Endothelial cell of umbilical vein (primary cell): ENCODE results near the gene VSIG10L2. TPM values are rescaled to one million over a fixed set of nuclear protein-coding genes. Genes with fewer than 3 reads are reported as not detected.

Experiments used
- BruUV-seq: library from RNA; stranded (reverse); fragments of 400-500 nt; replicated peaks from 2 replicates; lab custom pipeline; 2021; lab: Mats Ljungman, UMichigan
- CTCF ChIA-PET: fragments of 300-600, 350-600 bp; sonication (Branson Sonifier 250); formaldehyde crosslinking; loops from one replicate; lab custom pipeline; 2021; ENCODE audit warnings: antibody characterized with exemption, inconsistent platforms; lab: Charles Lee
- POLR2A ChIA-PET: fragments of 300-600, 350-600 bp; sonication (Branson Sonifier 250); formaldehyde crosslinking; loops from one replicate; lab custom pipeline; 2021; ENCODE audit warnings: antibody characterized with exemption, inconsistent platforms; lab: Charles Lee
- DNase-seq: peaks from one replicate; pipeline ENCODE4 v3.0.0-alpha.2; 2011; ENCODE audit warnings: low read depth, low spot score
- FAIRE-seq: peaks from 2 replicates; lab custom pipeline; 2011; peaks lifted over from hg19 to GRCh38; lab: Jason Lieb, UNC
- H2AFZ ChIP-seq: 2 replicates; pipeline ENCODE4 v1.6.0; 2012; ENCODE audit warnings: low read depth, low read length, control low read depth, inconsistent platforms
- H3K27ac ChIP-seq: 2 replicates; pipeline ENCODE4 v1.5.1; 2011; ENCODE audit warnings: low read depth, mild to moderate bottlenecking, control low read depth, low read length, moderate library complexity; ENCODE audit not compliant: insufficient read depth
- H3K27me3 ChIP-seq, 2 experiments: 2 replicates each; pipeline versions ENCODE4 v1.6.0 to v1.6.1; 2011; ENCODE audit warnings: low read length in 2 of 2, mixed read lengths in 1 of 2; ENCODE audit not compliant: control insufficient read depth in 2 of 2, insufficient read depth in 2 of 2
- H3K36me3 ChIP-seq, 2 experiments: 2 replicates in 1 of 2; 3 replicates in 1 of 2; pipeline ENCODE4 v1.5.1; 2011; ENCODE audit warnings: low read length in 2 of 2, mild to moderate bottlenecking in 1 of 2, moderate library complexity in 1 of 2; ENCODE audit not compliant: control insufficient read depth in 2 of 2, insufficient read depth in 2 of 2; ENCODE audit errors: extremely low read depth in 1 of 2
- H3K4me1 ChIP-seq: 3 replicates; pipeline ENCODE4 v1.5.1; 2011; ENCODE audit warnings: mild to moderate bottlenecking, low read length; ENCODE audit not compliant: control insufficient read depth, insufficient read depth; ENCODE audit errors: extremely low read depth
- H3K4me2 ChIP-seq: 2 replicates; pipeline ENCODE4 v1.6.1; 2011; ENCODE audit warnings: low read length, control low read depth, mixed read lengths; ENCODE audit not compliant: insufficient read depth
- H3K4me3 ChIP-seq, 3 experiments: fragments of 200-600 bp in 1 of 3; sonication (generic), shearing (Covaris generic) in 1 of 3; replicated peaks in 1 of 3; 2 replicates each; pipeline ENCODE4 v1.5.1; 2011 to 2016; ENCODE audit warnings: control low read depth in 3 of 3, low read length in 3 of 3, mild to moderate bottlenecking in 2 of 3, inconsistent platforms in 1 of 3, low read depth in 1 of 3, moderate library complexity in 1 of 3; ENCODE audit not compliant: insufficient read depth in 1 of 3
- H3K79me2 ChIP-seq: 2 replicates; pipeline ENCODE4 v1.6.0; 2012; ENCODE audit warnings: low read length, inconsistent platforms; ENCODE audit not compliant: control insufficient read depth, insufficient read depth
- H3K9ac ChIP-seq: replicated peaks from 2 replicates; pipeline ENCODE3; 2011; ENCODE audit warnings: low read length, control low read depth; ENCODE audit not compliant: insufficient read depth; ENCODE audit errors: extremely low read depth
- H3K9me1 ChIP-seq: replicated peaks from 3 replicates; pipeline ENCODE4 v1.6.0; 2011; ENCODE audit warnings: mild to moderate bottlenecking, low read length; ENCODE audit not compliant: control insufficient read depth, insufficient read depth; ENCODE audit errors: extremely low read depth
- H3K9me3 ChIP-seq: replicated peaks from 2 replicates; pipeline ENCODE4 v1.5.1; 2012; ENCODE audit warnings: low read length, inconsistent platforms; ENCODE audit not compliant: control insufficient read depth, insufficient read depth
- H4K20me1 ChIP-seq: replicated peaks from 2 replicates; pipeline ENCODE3; 2011; ENCODE audit warnings: mild to moderate bottlenecking, low read length; ENCODE audit not compliant: control insufficient read depth, insufficient read depth; ENCODE audit errors: extremely low read depth
- CTCF ChIP-seq, 2 donors: IDR thresholded peaks; 1 replicate in 1 of 2; 2 replicates in 1 of 2; pipeline ENCODE4 v1.5.1; 2011; ENCODE audit warnings: low read length in 2 of 2, mild to moderate bottlenecking in 2 of 2, moderate library complexity in 2 of 2, control low read depth in 1 of 2, inconsistent platforms in 1 of 2, low read depth in 1 of 2; ENCODE audit not compliant: insufficient read depth in 1 of 2; ENCODE audit errors: extremely low read depth in 1 of 2
- EZH2 ChIP-seq: IDR thresholded peaks from 2 replicates; pipeline ENCODE4 v1.6.1; 2012; ENCODE audit warnings: borderline replicate concordance, low read depth, mild to moderate bottlenecking, moderate library complexity, low read length, inconsistent platforms; ENCODE audit not compliant: severe bottlenecking
- FOS ChIP-seq: IDR thresholded peaks from 2 replicates; pipeline ENCODE4 v1.6.1; 2011; ENCODE audit warnings: mild to moderate bottlenecking, low read length, moderate library complexity, borderline replicate concordance; ENCODE audit not compliant: insufficient read depth
- GATA2 ChIP-seq: IDR thresholded peaks from 2 replicates; pipeline ENCODE4 v1.7.0; 2011; ENCODE audit warnings: low read depth, mild to moderate bottlenecking, moderate library complexity, mixed read lengths, low read length; ENCODE audit not compliant: insufficient read length, insufficient read depth
- JUN ChIP-seq: IDR thresholded peaks from 2 replicates; pipeline ENCODE4 v1.6.1; 2011; ENCODE audit warnings: borderline replicate concordance, low read depth; ENCODE audit not compliant: insufficient read length, insufficient read depth
- MAX ChIP-seq: IDR thresholded peaks from 2 replicates; pipeline ENCODE4 v1.6.1; 2011; ENCODE audit not compliant: insufficient read depth, insufficient read length
- MYC ChIP-seq: IDR thresholded peaks from one replicate; pipeline ENCODE4 v1.6.1; 2011; ENCODE audit warnings: mild to moderate bottlenecking, low read depth, low read length
- POLR2A ChIP-seq: IDR thresholded peaks from 2 replicates; pipeline ENCODE4 v1.6.1; 2012; ENCODE audit warnings: low read depth, mild to moderate bottlenecking, control low read depth, low read length
- POLR2AphosphoS5 ChIP-seq: IDR thresholded peaks from 2 replicates; pipeline ENCODE4 v1.6.1; 2012; ENCODE audit warnings: low read depth, mild to moderate bottlenecking, control low read depth, low read length, moderate library complexity; ENCODE audit not compliant: insufficient read depth
- dilution Hi-C: fragments of 300-500 bp; cut with MboI; formaldehyde crosslinking; loops from one replicate; pipeline ENCODE4 v1.15.0; 2019; ENCODE audit warnings: low sequenced_read_pairs; ENCODE audit not compliant: extremely low pct_ligation_motif_present
- intact Hi-C: fragments of 100-400 bp; cut with micrococcal nuclease; formaldehyde crosslinking; loops from one replicate; pipeline ENCODE4 v1.10.0; 2022
- polyA plus RNA-seq, 4 experiments: library from polyadenylated mRNA; depleted of rRNA in 3 of 4; stranded (reverse) in 3 of 4; unstranded in 1 of 4; fragments of >200 nt; gene quantifications; 2 replicates each; pipeline versions ENCODE4 v1.2.1 to v1.2.3, GENCODE V29; 2011 to 2012; ENCODE audit warnings: missing spikeins in 1 of 4
- total RNA-seq: library from RNA; stranded (reverse); gene quantifications from 2 replicates; pipeline ENCODE4 v1.2.3, GENCODE V29; 2021

Gene VSIG10L2
- total and polyA plus RNA-seq, 2 donors (not counting 3 experiments of a cell fraction or from before 2014, with no cell fraction given), result not detected

GRCh38 chr11:125944350-125945010, 1.4 kb upstream of the VSIG10L2 start:
- Histone ChIP-seq H3K4me1 (no peaks in the 10 kb centered on the region), H3K4me2 (no peak overlapping the region), H3K79me2 (no peaks in the 10 kb centered on the region), H3K9me1 (no peaks in the 10 kb centered on the region), H3K27ac (no peak overlapping the region), H3K9me3 (no peaks in the 10 kb centered on the region), H3K4me3 (no peak overlapping the region), H3K9ac (no peak overlapping the region), H3K36me3 (no peaks in the 10 kb centered on the region), H2AFZ (no peak overlapping the region), H4K20me1 (no peaks in the 10 kb centered on the region), H3K27me3 (no peaks in the 10 kb centered on the region)
- POLR2A ChIA-PET, result no interaction called here
- intact Hi-C loops, result loop anchor here (5.0 kb wide), 1 partner anchor 118 kb away; the partner anchor contains the start of gene CDON
- no TSS peak for BruUV-seq
- DNase-seq (no peak), FAIRE-seq (no peak)
- dilution Hi-C loops, result no loop called here
- CTCF ChIA-PET, result interaction anchor here (1.6 to 10.5 kb wide), 2 partner anchors 117 to 248 kb away, joined by 5 to 147 read pairs; no protein-coding TSS in a partner anchor
- TF ChIP-seq FOS, result no peak

GRCh38 chr11:125945011-125945796, 640 bp upstream of the VSIG10L2 start:
- DNase-seq (no peak), FAIRE-seq (no peak)
- Histone ChIP-seq H2AFZ (no peak overlapping the region), H3K36me3 (no peaks in the 10 kb centered on the region), H3K79me2 (no peaks in the 10 kb centered on the region), H3K27ac (no peak overlapping the region), H3K9me3 (no peaks in the 10 kb centered on the region), H3K4me1 (no peaks in the 10 kb centered on the region), H3K9me1 (no peaks in the 10 kb centered on the region), H3K4me2 (no peak overlapping the region), H4K20me1 (no peaks in the 10 kb centered on the region), H3K4me3 (no peak overlapping the region), H3K9ac (no peak overlapping the region), H3K27me3 (no peaks in the 10 kb centered on the region)
- TF ChIP-seq EZH2 (no peak), MYC (no peak), POLR2A (no peak), MAX (no peak), POLR2AphosphoS5 (no peak), FOS (no peak), JUN (no peak), CTCF (IDR thresholded peaks at IDR 0.05; ENCODE audit: extremely low read depth in 1 of 2, insufficient read depth in 1 of 2, low read depth in 1 of 2, low read length in 2 of 2) (no peak), GATA2 (no peak)
- intact Hi-C loops (no loop called here), dilution Hi-C loops (no loop called here)
- ChIA-PET POLR2A (no interaction called here), CTCF (interaction anchor here (10.5 kb wide), 1 partner anchor 247 kb away, joined by 147 read pairs; no protein-coding TSS in a partner anchor)
- BruUV-seq, result no TSS peak
